ENCODE data around the gene IL4.
"Not testable (repeated sequence)": the region's sequence is repeated elsewhere in the genome, so short reads cannot be mapped to it uniquely, and the experiment has no call there.

IL4 gene
- total RNA-seq, result 0 to 2.4 (median 0.05) reads per million in 3 experiments

GRCh38 chr5:132673939-132674630, at the start of gene IL4:
Gene IL4 (plus strand): TSS chr5:132673989. CDS start chr5:132674051, 62 bp downstream.
- DNase-seq, result no peak

- DNase-seq, result no peak
These were observed 46.3 kb upstream of the IL4 start for GRCh38 chr5:132627470-132627869.

- no peak for DNase-seq
These were observed 45.0 kb upstream of the IL4 start for GRCh38 chr5:132628814-132629213.

- DNase-seq, result no peak
These were observed 44.4 kb upstream of the IL4 start for GRCh38 chr5:132629230-132629944.

- DNase-seq, result not testable (repeated sequence)
These were observed 40.2 kb upstream of the IL4 start for GRCh38 chr5:132633587-132633986.

- DNase-seq, result no peak
These were observed 37.9 kb upstream of the IL4 start for GRCh38 chr5:132635873-132636272.

- no peak for DNase-seq
These were observed 36.5 kb upstream of the IL4 start for GRCh38 chr5:132637241-132637640.

- no peak for DNase-seq
These were observed 34.1 kb upstream of the IL4 start for GRCh38 chr5:132639706-132640130.

- DNase-seq, result no peak
These were observed 33.2 kb upstream of the IL4 start for GRCh38 chr5:132640613-132641012.

- no peak for DNase-seq
These were observed 32.5 kb upstream of the IL4 start for GRCh38 chr5:132641241-132641723.

GRCh38 chr5:132641841-132642240, 31.9 kb upstream of the IL4 start:
- DNase-seq, result no peak

- DNase-seq, result no peak
These were observed 29.6 kb upstream of the IL4 start for GRCh38 chr5:132644177-132644576.

GRCh38 chr5:132646583-132647266, 27.1 kb upstream of the IL4 start:
- no peak for DNase-seq

- DNase-seq, result no peak
These were observed 26.3 kb upstream of the IL4 start for GRCh38 chr5:132647473-132647872.

GRCh38 chr5:132648355-132648754, 25.4 kb upstream of the IL4 start:
- DNase-seq, result no peak

- DNase-seq, result no peak
These were observed 21.8 kb upstream of the IL4 start for GRCh38 chr5:132651838-132652469.

- no peak for DNase-seq
These were observed 20.1 kb upstream of the IL4 start for GRCh38 chr5:132653716-132654115.

GRCh38 chr5:132655821-132656773, 17.7 kb upstream of the IL4 start:
- no peak for DNase-seq

- DNase-seq, result no peak
These were observed 16.9 kb upstream of the IL4 start for GRCh38 chr5:132656774-132657355.

GRCh38 chr5:132657676-132658380, 16.0 kb upstream of the IL4 start, which contains the start of gene IL13:
Gene IL13 (plus strand): TSS chr5:132658173. CDS start chr5:132658187, 14 bp downstream.
- DNase-seq, result no peak

Data from central memory CD4-positive, alpha-beta T cell (primary cell).